Smooth muscle cell (in vitro differentiated cells): ENCODE results near the gene M1AP. TPM values are rescaled to one million over a fixed set of nuclear protein-coding genes. Genes with fewer than 3 reads are reported as not detected.

Source experiments
- DNase-seq: peaks from one replicate; lab custom pipeline; 2025; ENCODE audit not compliant: unreplicated experiment; lab: John Stamatoyannopoulos, UW
- H2AFZ ChIP-seq: fragments of 200-600 bp; sonication (generic); 2 replicates; pipeline ENCODE4 v1.6.0; 2016; ENCODE audit warnings: antibody characterized with exemption, low read depth, mild to moderate bottlenecking
- H3F3A ChIP-seq: fragments of 200-600 bp; sonication (generic); 2 replicates; pipeline ENCODE4 v1.6.0; 2017; ENCODE audit warnings: antibody characterized with exemption, low read depth
- H3K27ac ChIP-seq: fragments of 200-600 bp; sonication (generic); 2 replicates; pipeline ENCODE4 v1.5.1; 2016; ENCODE audit warnings: low read depth, mild to moderate bottlenecking
- H3K27me3 ChIP-seq: fragments of 200-600 bp; sonication (generic); 2 replicates; pipeline ENCODE4 v1.6.1; 2016; ENCODE audit warnings: low read depth, mild to moderate bottlenecking
- H3K36me3 ChIP-seq: fragments of 200-600 bp; sonication (generic); 2 replicates; pipeline ENCODE4 v1.5.1; 2016; ENCODE audit warnings: low read depth
- H3K4me1 ChIP-seq: fragments of 200-600 bp; sonication (generic); 2 replicates; pipeline ENCODE4 v1.5.1; 2016; ENCODE audit warnings: low read depth
- H3K4me2 ChIP-seq: fragments of 200-600 bp; sonication (generic); 2 replicates; pipeline ENCODE4 v1.6.0; 2016; ENCODE audit warnings: mild to moderate bottlenecking
- H3K4me3 ChIP-seq: fragments of 200-600 bp; sonication (generic); 2 replicates; pipeline ENCODE4 v1.5.1; 2016; ENCODE audit warnings: mild to moderate bottlenecking
- H3K79me2 ChIP-seq: fragments of 200-600 bp; sonication (generic); 2 replicates; pipeline ENCODE4 v1.6.0; 2016; ENCODE audit warnings: low read depth, mild to moderate bottlenecking
- H3K9ac ChIP-seq: fragments of 200-600 bp; sonication (generic); 2 replicates; pipeline ENCODE4 v1.6.0; 2016; ENCODE audit warnings: low read depth
- H3K9me3 ChIP-seq: fragments of 200-600 bp; sonication (generic); replicated peaks from 2 replicates; pipeline ENCODE4 v1.5.1; 2016; ENCODE audit warnings: low read depth
- H4K20me1 ChIP-seq: fragments of 200-600 bp; sonication (generic); 2 replicates; pipeline ENCODE4 v1.6.0; 2016; ENCODE audit warnings: low read depth
- CTCF ChIP-seq: fragments of 200-600 bp; sonication (generic); IDR thresholded peaks from 2 replicates; pipeline ENCODE4 v1.5.1; 2017; ENCODE audit warnings: borderline replicate concordance, mild to moderate bottlenecking, antibody characterized with exemption; ENCODE audit not compliant: insufficient read depth, poor library complexity, severe bottlenecking
- WGBS: methylation state at CpG from one replicate; pipeline ENCODE4 v1.1.7; 2016; ENCODE audit warnings: low lambda C conversion rate; 5-methylcytosine and 5-hydroxymethylcytosine counted together
- polyA plus RNA-seq: library from polyadenylated mRNA; unstranded; fragments of >200 nt; fragmentation: Nextera tagmentation; extraction: Ambion mirVana; gene quantifications from 2 replicates; pipeline ENCODE4 v1.2.1, GENCODE V29; 2016
- total RNA-seq: library from RNA; depleted of rRNA; stranded (reverse); fragments of >200 nt; gene quantifications from 2 replicates; pipeline ENCODE4 v1.2.3, GENCODE V29; 2014

Gene M1AP
- total and polyA plus RNA-seq, 2 experiments from 2014 or later = 1.0 to 1.2 TPM

- Histone ChIP-seq H3K4me3 (no peak overlapping the region), H3K4me2 (no peak overlapping the region), H3K27ac (peak overlapping the region; percentile 13), H3K27me3 (peaks cover 6% of the 10 kb centered on the region), H3K79me2 (no peaks in the 10 kb centered on the region), H3K9ac (no peak overlapping the region), H3K4me1 (no peaks in the 10 kb centered on the region), H3F3A (no peaks in the 10 kb centered on the region), H4K20me1 (no peaks in the 10 kb centered on the region), H3K9me3 (no peaks in the 10 kb centered on the region), H3K36me3 (no peaks in the 10 kb centered on the region), H2AFZ (no peak overlapping the region)
- DNase-seq = no peak
- 77% methylated on average over 7 of the region's 7 CpGs for WGBS
- no peak for TF ChIP-seq CTCF
Observed at GRCh38 chr2:74603282-74604000, 44.7 kb downstream of the M1AP start.

GRCh38 chr2:74602586-74603281 lies 45.4 kb downstream of the M1AP start:
- Histone ChIP-seq H4K20me1 (no peaks in the 10 kb centered on the region), H3F3A (no peaks in the 10 kb centered on the region), H3K27ac (peak overlapping the region; percentile 13), H3K4me3 (no peak overlapping the region), H3K4me1 (no peaks in the 10 kb centered on the region), H2AFZ (no peak overlapping the region), H3K36me3 (no peaks in the 10 kb centered on the region), H3K79me2 (no peaks in the 10 kb centered on the region), H3K9me3 (no peaks in the 10 kb centered on the region), H3K9ac (no peak overlapping the region), H3K4me2 (peak overlapping the region; percentile 53), H3K27me3 (peaks cover 6% of the 10 kb centered on the region)
- no peak for DNase-seq
- TF ChIP-seq CTCF = no peak
- 33% methylated on average over 1 of the region's 1 CpG for WGBS

GRCh38 chr2:74599676-74600075 lies 48.5 kb downstream of the M1AP start:
- peaks cover 6% of the 10 kb centered on the region for H3K27me3 ChIP-seq
- H3K36me3 ChIP-seq = no peaks in the 10 kb centered on the region
- H3K4me1 ChIP-seq = no peaks in the 10 kb centered on the region
- no peak overlapping the region for H3K9ac ChIP-seq
- no peaks in the 10 kb centered on the region for H4K20me1 ChIP-seq
- H3F3A ChIP-seq = no peaks in the 10 kb centered on the region
- DNase-seq = no peak
- H2AFZ ChIP-seq = no peak overlapping the region
- H3K4me2 ChIP-seq = no peak overlapping the region
- no peaks in the 10 kb centered on the region for H3K9me3 ChIP-seq
- H3K27ac ChIP-seq = no peak overlapping the region
- H3K79me2 ChIP-seq = no peaks in the 10 kb centered on the region
- TF ChIP-seq CTCF = no peak
- 80% methylated on average over 3 of the region's 3 CpGs for WGBS
- no peak overlapping the region for H3K4me3 ChIP-seq

GRCh38 chr2:74597410-74597809 lies 50.7 kb downstream of the M1AP start:
- Histone ChIP-seq H2AFZ (no peak overlapping the region), H3K4me1 (no peaks in the 10 kb centered on the region), H3K79me2 (no peaks in the 10 kb centered on the region), H3K27me3 (peaks cover 16% of the 10 kb centered on the region), H4K20me1 (no peaks in the 10 kb centered on the region), H3K36me3 (no peaks in the 10 kb centered on the region), H3K4me3 (no peak overlapping the region), H3K4me2 (no peak overlapping the region), H3K9me3 (no peaks in the 10 kb centered on the region), H3F3A (no peaks in the 10 kb centered on the region), H3K27ac (no peak overlapping the region), H3K9ac (no peak overlapping the region)
- 70% methylated on average over 1 of the region's 1 CpG for WGBS
- DNase-seq = no peak
- no peak for TF ChIP-seq CTCF
